A549 (cell line): ENCODE data around the gene ZDHHC16. TPM values are rescaled to one million over a fixed set of nuclear protein-coding genes. Genes with fewer than 3 reads are reported as not detected.
A peak's percentile ranks its signal among the peaks of the same experiment; 100 is the strongest.

Source experiments
- ATAC-seq, 2 experiments: fragments of 200-7000 bp in 1 of 2; fragments of >200 bp in 1 of 2; cut with Nextera tagmentation in 1 of 2; cut with Tn5 transposase in 1 of 2; 3 replicates each; pipeline versions ENCODE4 v1.8.0 to v1.9.1; 2018 to 2020; ENCODE audit warnings: mild to moderate bottlenecking in 1 of 2, moderate library complexity in 1 of 2
- CTCF ChIA-PET: fragments of 300-600 bp; sonication (Branson Sonifier 250); formaldehyde crosslinking; extraction: SDS; loops from one replicate; lab custom pipeline; 2021; ENCODE audit warnings: antibody characterized with exemption, inconsistent platforms; lab: Yijun Ruan, JAX
- POLR2A ChIA-PET: fragments of 350-600 bp; formaldehyde crosslinking; extraction: SDS; loops from one replicate; lab custom pipeline; 2021; ENCODE audit warnings: antibody characterized with exemption, inconsistent platforms; lab: Yijun Ruan, JAX
- DNase-seq, 2 experiments: peaks; one replicate each; pipeline versions ENCODE4 v3.0.0 to v3.0.0-alpha.2; 2011 to 2016; ENCODE audit warnings: low read depth in 1 of 2, low spot score in 1 of 2
- FAIRE-seq: peaks from 2 replicates; lab custom pipeline; 2011; peaks lifted over from hg19 to GRCh38; lab: Jason Lieb, UNC
- H3K27ac ChIP-seq, 2 experiments: fragments of >200 bp; sonication (Bioruptor Twin); formaldehyde crosslinking; 3 replicates each; pipeline ENCODE4 v1.5.1; 2016 to 2017
- H3K4me1 ChIP-seq: fragments of >200 bp; sonication (Bioruptor Twin); formaldehyde crosslinking; 3 replicates; pipeline ENCODE4 v1.6.1; 2016
- H3K4me2 ChIP-seq: fragments of >200 bp; sonication (Bioruptor Twin); formaldehyde crosslinking; 3 replicates; pipeline ENCODE4 v1.6.1; 2016
- H3K4me3 ChIP-seq: fragments of >200 bp; sonication (Bioruptor Twin); formaldehyde crosslinking; 3 replicates; pipeline ENCODE4 v1.5.1; 2016
- H3K9me3 ChIP-seq: fragments of >200 bp; sonication (Bioruptor Twin); formaldehyde crosslinking; 3 replicates; pipeline ENCODE4 v1.6.1; 2016
- CBX8 ChIP-seq: fragments of 200-600 bp; sonication (generic); IDR thresholded peaks from 2 replicates; pipeline ENCODE4 v1.6.1; 2016
- CHD4 ChIP-seq: fragments of 200-600 bp; sonication (generic); IDR thresholded peaks from 2 replicates; pipeline ENCODE4 v1.6.1; 2016; ENCODE audit warnings: antibody characterized with exemption, mild to moderate bottlenecking, borderline replicate concordance
- EHF ChIP-seq: fragments of 250-450 bp; sonication (Bioruptor Pico); IDR thresholded peaks from 2 replicates; pipeline ENCODE4 v1.5.0; 2020; ENCODE audit warnings: mild to moderate bottlenecking
- EHMT2 ChIP-seq: fragments of 200-600 bp; sonication (generic); IDR thresholded peaks from 2 replicates; pipeline ENCODE4 v1.6.1; 2016; ENCODE audit warnings: antibody characterized with exemption, low read depth, mild to moderate bottlenecking, moderate library complexity
- EP300 ChIP-seq, 2 experiments: fragments of >200 bp; sonication (Bioruptor Twin); formaldehyde crosslinking; IDR thresholded peaks; 2 replicates in 1 of 2; 3 replicates in 1 of 2; pipeline ENCODE4 v1.6.1; 2016 to 2017
- ESRRA ChIP-seq: fragments of 150-350 bp; IDR thresholded peaks from 2 replicates; pipeline ENCODE4 v1.6.1; 2014; ENCODE audit warnings: mild to moderate bottlenecking, low read length, borderline replicate concordance
- HDAC2 ChIP-seq: fragments of 200-600 bp; sonication (generic); IDR thresholded peaks from 2 replicates; pipeline ENCODE4 v1.6.1; 2016
- MYC ChIP-seq: IDR thresholded peaks from 2 replicates; pipeline ENCODE4 v1.6.1; 2012; ENCODE audit warnings: mild to moderate bottlenecking, inconsistent platforms, low read length, improper control_type of control experiment, borderline replicate concordance
- NPAS2 ChIP-seq: fragments of 250-450 bp; sonication (Bioruptor Pico); IDR thresholded peaks from 2 replicates; pipeline ENCODE4 v1.8.0; 2022; ENCODE audit warnings: mild to moderate bottlenecking, moderate library complexity, borderline replicate concordance
- PHF8 ChIP-seq: fragments of 200-600 bp; sonication (generic); IDR thresholded peaks from 2 replicates; pipeline ENCODE4 v1.6.1; 2016; ENCODE audit warnings: low read depth, mild to moderate bottlenecking, antibody characterized with exemption, moderate library complexity, borderline replicate concordance
- POLR2A ChIP-seq: IDR thresholded peaks from 2 replicates; pipeline ENCODE4 v1.6.1; 2012; ENCODE audit warnings: mild to moderate bottlenecking, low read length
- POLR2AphosphoS2 ChIP-seq: conservative IDR thresholded peaks from 2 replicates; pipeline ENCODE4 v1.6.1; 2012; ENCODE audit warnings: low read length, improper control_type of control experiment, inconsistent platforms
- RAD21 ChIP-seq, 2 experiments: fragments of >200 bp in 1 of 2; sonication (Bioruptor Twin) in 1 of 2; formaldehyde crosslinking in 1 of 2; IDR thresholded peaks in 1 of 2; conservative IDR thresholded peaks in 1 of 2; 2 replicates in 1 of 2; 3 replicates in 1 of 2; pipeline ENCODE4 v1.6.1; 2012 to 2018; ENCODE audit warnings: inconsistent platforms in 1 of 2
- RCOR1 ChIP-seq: fragments of 150-350 bp; IDR thresholded peaks from 2 replicates; pipeline ENCODE4 v1.6.1; 2014; ENCODE audit warnings: antibody characterized with exemption, low read length, low read depth
- SMC3 ChIP-seq: fragments of >200 bp; sonication (Bioruptor Twin); formaldehyde crosslinking; IDR thresholded peaks from 3 replicates; pipeline ENCODE4 v1.6.1; 2018; ENCODE audit warnings: inconsistent platforms
- WGBS: methylation state at CpG from one replicate; pipeline ENCODE4 v1.1.6; 2017; ENCODE audit errors: missing lambda C conversion rate; 5-methylcytosine and 5-hydroxymethylcytosine counted together
- polyA plus RNA-seq, 4 experiments: library from polyadenylated mRNA; depleted of rRNA in 3 of 4; stranded (reverse); fragments of >200 nt; fragmentation: RNase III in 1 of 4; extraction: RNeasy Plus Mini Kit Qiagen cat#74134 plus additional on column Dnase treatment in 1 of 4; gene quantifications; 2 replicates in 3 of 4; 3 replicates in 1 of 4; pipeline ENCODE4 v1.2.3, GENCODE V29; 2011 to 2017
- TF ChIP-seq, protein P1 (sequence below): fragments of 250-450 bp; sonication (Bioruptor Pico); IDR thresholded peaks from 2 replicates; pipeline ENCODE4 v1.5.0; 2020; ENCODE audit warnings: low read depth, mild to moderate bottlenecking, moderate library complexity
- TF ChIP-seq, protein P2 (sequence below): IDR thresholded peaks from 2 replicates; pipeline ENCODE4 v1.6.1; 2012
- TF ChIP-seq, protein P3 (sequence below): IDR thresholded peaks from 2 replicates; pipeline ENCODE4 v1.6.1; 2012
- TF ChIP-seq, protein P4 (sequence below): fragments of 250-450 bp; sonication (Bioruptor Pico); IDR thresholded peaks from 2 replicates; pipeline ENCODE4 v1.5.0; 2021; ENCODE audit warnings: mild to moderate bottlenecking, moderate library complexity, borderline replicate concordance

Gene ZDHHC16
- polyA plus RNA-seq, 2 of the 4 experiments (the other 2 are of a cell fraction), result 47.7 to 57.0 TPM

DNA sequence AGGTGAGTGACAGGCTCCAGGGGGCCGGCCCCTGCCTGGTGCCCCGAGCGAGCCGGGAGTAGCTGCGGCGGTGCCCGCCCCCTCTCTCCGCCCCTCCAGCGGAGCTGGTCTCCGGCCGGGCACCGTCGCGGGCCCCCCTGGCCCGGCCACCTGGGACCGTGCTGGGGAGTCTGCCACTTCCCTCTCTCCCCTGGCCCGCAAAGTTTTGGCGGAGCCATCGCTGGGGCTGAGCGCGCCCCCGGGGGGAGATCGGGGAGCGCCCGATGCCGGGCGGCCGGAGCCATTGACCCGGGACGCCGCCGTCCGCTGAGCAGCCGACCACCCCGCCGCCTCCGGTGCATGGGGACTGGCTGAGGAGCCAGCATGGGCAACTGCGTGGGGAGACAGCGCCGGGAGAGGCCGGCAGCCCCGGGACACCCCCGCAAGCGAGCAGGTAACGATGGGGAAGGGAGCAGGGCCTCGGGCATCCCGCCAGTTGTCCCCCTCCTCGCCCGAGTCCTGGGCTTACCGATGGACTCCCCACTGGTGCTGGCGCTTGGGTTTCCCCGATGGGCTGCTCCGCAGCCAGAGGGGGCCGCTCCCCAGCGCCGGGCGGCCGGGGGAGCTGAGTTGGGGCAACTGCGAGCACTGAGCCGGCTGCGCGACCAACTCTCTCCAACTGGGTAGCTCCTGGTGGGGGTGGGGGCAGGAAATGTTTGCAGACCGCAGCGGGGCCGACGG, 53.0 kb downstream of the ZDHHC16 start, which contains the start of gene UBTD1:
Gene UBTD1 (plus strand): TSS at position 84 of the 720 bp plus-strand sequence. CDS start 280 bp downstream, at position 364.
- Histone ChIP-seq H3K4me2 (peak within 1 kb of the TSS; percentile 97), H3K4me1 (peaks cover 23% of the 10 kb centered on the region; the same call in 2 of the 3 replicates), H3K9me3 (no peaks in the 10 kb centered on the region), H3K27ac (peak within 1 kb of the TSS; percentile 85 to 96), H3K4me3 (peak within 1 kb of the TSS; percentile 74)
- ChIA-PET CTCF (interaction anchor here (0.7 to 4.7 kb wide), 14 partner anchors 9 to 233 kb away, joined by 3 to 38 read pairs (median 4); no protein-coding TSS in a partner anchor), POLR2A (interaction anchor here (0.6 to 1.6 kb wide), 7 partner anchors 13 to 238 kb away, joined by 3 to 5 read pairs (median 4); partner anchors contain the start of genes AVPI1 and ZFYVE27)
- TF ChIP-seq EHMT2 (no peak), POLR2A (peak; percentile 36), PHF8 (peak; percentile 33)
- TF ChIP-seq, protein P1, sequence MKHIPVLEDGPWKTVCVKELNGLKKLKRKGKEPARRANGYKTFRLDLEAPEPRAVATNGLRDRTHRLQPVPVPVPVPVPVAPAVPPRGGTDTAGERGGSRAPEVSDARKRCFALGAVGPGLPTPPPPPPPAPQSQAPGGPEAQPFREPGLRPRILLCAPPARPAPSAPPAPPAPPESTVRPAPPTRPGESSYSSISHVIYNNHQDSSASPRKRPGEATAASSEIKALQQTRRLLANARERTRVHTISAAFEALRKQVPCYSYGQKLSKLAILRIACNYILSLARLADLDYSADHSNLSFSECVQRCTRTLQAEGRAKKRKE (CRISPR knock-in tag), result no peak
- TF ChIP-seq, protein P2, sequence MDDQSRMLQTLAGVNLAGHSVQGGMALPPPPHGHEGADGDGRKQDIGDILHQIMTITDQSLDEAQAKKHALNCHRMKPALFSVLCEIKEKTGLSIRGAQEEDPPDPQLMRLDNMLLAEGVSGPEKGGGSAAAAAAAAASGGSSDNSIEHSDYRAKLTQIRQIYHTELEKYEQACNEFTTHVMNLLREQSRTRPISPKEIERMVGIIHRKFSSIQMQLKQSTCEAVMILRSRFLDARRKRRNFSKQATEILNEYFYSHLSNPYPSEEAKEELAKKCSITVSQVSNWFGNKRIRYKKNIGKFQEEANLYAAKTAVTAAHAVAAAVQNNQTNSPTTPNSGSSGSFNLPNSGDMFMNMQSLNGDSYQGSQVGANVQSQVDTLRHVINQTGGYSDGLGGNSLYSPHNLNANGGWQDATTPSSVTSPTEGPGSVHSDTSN, result peak; percentile 86
- no peak for FAIRE-seq
- peak; percentile 92 to 95 for ATAC-seq
- peak; percentile 13 to 27 for DNase-seq
- 2% methylated on average over 13 of the region's 66 CpGs for WGBS

DNA sequence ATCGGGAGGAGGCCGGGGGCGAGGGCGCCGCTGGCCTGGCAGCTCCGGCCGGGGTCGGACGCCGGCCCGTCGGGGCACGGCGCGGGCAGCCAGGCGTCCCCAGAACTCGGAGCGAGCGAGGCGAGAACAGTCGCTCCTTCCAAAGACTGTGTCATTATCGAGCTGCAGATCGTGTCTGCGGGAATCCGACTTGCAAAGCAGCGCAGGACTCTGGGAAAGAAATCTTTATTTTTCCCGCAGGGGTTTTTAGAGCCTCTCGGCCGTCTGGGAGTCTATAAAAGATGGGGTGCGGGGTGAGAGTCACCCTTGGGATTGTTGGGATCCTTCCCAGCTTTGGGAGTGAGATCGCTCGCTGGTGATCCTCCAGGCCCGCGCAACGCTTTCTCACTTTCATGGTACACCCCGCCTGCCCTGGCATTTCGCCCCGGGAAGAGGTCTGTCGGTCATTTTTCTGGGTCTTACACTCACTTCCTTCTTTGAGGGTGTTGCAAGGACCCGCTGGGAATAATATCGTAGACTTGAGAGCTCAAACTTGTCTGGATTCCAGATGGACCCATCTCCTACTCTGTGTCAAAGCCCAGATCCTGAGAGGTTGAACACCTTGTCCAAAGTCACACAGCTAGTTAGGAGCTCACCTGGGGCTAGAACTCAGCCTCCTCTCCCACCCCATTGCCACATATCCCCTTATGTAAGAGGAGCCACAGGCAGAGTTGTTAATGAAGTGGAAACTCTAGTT, 53.8 kb downstream of the ZDHHC16 start:
- H3K4me2 ChIP-seq, result peak overlapping the region; percentile 76
- H3K27ac ChIP-seq, result peak overlapping the region; percentile 85 to 96
- ChIA-PET POLR2A (interaction anchor here (1.2 to 1.6 kb wide), 3 partner anchors 32 to 188 kb away, joined by 4 to 5 read pairs (median 5); partner anchors contain the start of gene AVPI1), CTCF (interaction anchor here (0.6 to 4.7 kb wide), 14 partner anchors 9 to 232 kb away, joined by 3 to 38 read pairs (median 4); partner anchors contain the start of gene FRAT1)
- FAIRE-seq (no peak), DNase-seq (peak in 1 of 2 experiments; percentile 17), ATAC-seq (no peak; a peak in 1 of 6 replicates)
- peaks cover 23% of the 10 kb centered on the region; the same call in 2 of the 3 replicates for H3K4me1 ChIP-seq
- no peaks in the 10 kb centered on the region for H3K9me3 ChIP-seq
- 34% methylated on average over 28 of the region's 41 CpGs for WGBS
- peak overlapping the region; percentile 74 for H3K4me3 ChIP-seq
- TF ChIP-seq CHD4, result no peak
- TF ChIP-seq EHF, result no peak
- no peak for TF ChIP-seq ESRRA
- TF ChIP-seq SMC3, result no peak
- no peak for TF ChIP-seq EHMT2

DNA sequence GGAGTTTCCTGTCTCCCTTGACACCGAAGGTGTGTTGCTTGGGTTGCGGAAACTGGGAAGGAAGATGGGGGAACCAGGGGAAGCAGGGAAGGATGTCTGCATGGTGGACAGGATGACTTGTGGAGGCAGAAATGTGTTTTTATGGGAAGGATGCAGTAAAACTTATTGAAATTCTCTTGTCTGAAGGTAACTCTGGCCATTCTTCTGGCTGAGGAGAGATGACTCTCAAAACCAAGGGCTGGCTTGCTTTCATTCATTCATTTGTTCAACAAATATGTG, 54.3 kb downstream of the ZDHHC16 start:
- DNase-seq (no peak), FAIRE-seq (no peak), ATAC-seq (no peak)
- POLR2A ChIA-PET, result no interaction called here
- no peak for TF ChIP-seq EP300 (IDR thresholded peaks at IDR 0.05)
- TF ChIP-seq, protein P1 (CRISPR knock-in tag), result no peak
- no peak for TF ChIP-seq SMC3
- no peak for TF ChIP-seq RCOR1
- TF ChIP-seq, protein P3, sequence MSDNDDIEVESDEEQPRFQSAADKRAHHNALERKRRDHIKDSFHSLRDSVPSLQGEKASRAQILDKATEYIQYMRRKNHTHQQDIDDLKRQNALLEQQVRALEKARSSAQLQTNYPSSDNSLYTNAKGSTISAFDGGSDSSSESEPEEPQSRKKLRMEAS, result no peak
- TF ChIP-seq POLR2AphosphoS2, result no peak
- no peak for TF ChIP-seq RAD21 (conservative IDR thresholded peaks at IDR 0.05 in 1 of 2, IDR thresholded peaks at IDR 0.05 in 1 of 2)
- TF ChIP-seq MYC, result no peak
- TF ChIP-seq, protein P4, sequence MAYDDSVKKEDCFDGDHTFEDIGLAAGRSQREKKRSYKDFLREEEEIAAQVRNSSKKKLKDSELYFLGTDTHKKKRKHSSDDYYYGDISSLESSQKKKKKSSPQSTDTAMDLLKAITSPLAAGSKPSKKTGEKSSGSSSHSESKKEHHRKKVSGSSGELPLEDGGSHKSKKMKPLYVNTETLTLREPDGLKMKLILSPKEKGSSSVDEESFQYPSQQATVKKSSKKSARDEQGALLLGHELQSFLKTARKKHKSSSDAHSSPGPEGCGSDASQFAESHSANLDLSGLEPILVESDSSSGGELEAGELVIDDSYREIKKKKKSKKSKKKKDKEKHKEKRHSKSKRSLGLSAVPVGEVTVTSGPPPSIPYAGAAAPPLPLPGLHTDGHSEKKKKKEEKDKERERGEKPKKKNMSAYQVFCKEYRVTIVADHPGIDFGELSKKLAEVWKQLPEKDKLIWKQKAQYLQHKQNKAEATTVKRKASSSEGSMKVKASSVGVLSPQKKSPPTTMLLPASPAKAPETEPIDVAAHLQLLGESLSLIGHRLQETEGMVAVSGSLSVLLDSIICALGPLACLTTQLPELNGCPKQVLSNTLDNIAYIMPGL, result no peak
- TF ChIP-seq CBX8, result no peak
- TF ChIP-seq NPAS2 (CRISPR knock-in tag), result no peak
- no peak for TF ChIP-seq EHF
- TF ChIP-seq HDAC2, result no peak
- 95% methylated on average over 2 of the region's 2 CpGs for WGBS
- peak overlapping the region; percentile 76 for H3K4me2 ChIP-seq
- H3K4me3 ChIP-seq, result peak overlapping the region; percentile 74; the same call in 1 of the 3 replicates
- H3K9me3 ChIP-seq, result no peaks in the 10 kb centered on the region
- CTCF ChIA-PET, result interaction anchor here (0.8 to 4.7 kb wide), 8 partner anchors 8 to 191 kb away, joined by 3 to 38 read pairs (median 4); no protein-coding TSS in a partner anchor
- no peak overlapping the region for H3K27ac ChIP-seq
- H3K4me1 ChIP-seq, result peaks cover 23% of the 10 kb centered on the region; the same call in 2 of the 3 replicates
